GM12864 (cell line): ENCODE measurements around the gene MRPS23.
A peak's percentile ranks its signal among the peaks of the same experiment; 100 is the strongest.

Source experiments
- DNase-seq: peaks from one replicate; pipeline ENCODE4 v3.0.0-alpha.2; 2011; ENCODE audit warnings: low read depth
- H3K4me3 ChIP-seq: 2 replicates; pipeline ENCODE4 v1.5.1; 2011; ENCODE audit warnings: mild to moderate bottlenecking, low read depth, low read length, control low read depth
- CTCF ChIP-seq: IDR thresholded peaks from 2 replicates; pipeline ENCODE4 v1.5.1; 2011; ENCODE audit warnings: low read depth, mild to moderate bottlenecking, moderate library complexity, low read length, control low read depth, inconsistent platforms; ENCODE audit errors: missing control alignments

Gene MRPS23

GRCh38 chr17:57886020-57886419 lies 36.2 kb upstream of the MRPS23 start:
- no peak overlapping the region for H3K4me3 ChIP-seq
- no peak for TF ChIP-seq CTCF
- no peak for DNase-seq

- DNase-seq = no peak
- TF ChIP-seq CTCF = no peak
- H3K4me3 ChIP-seq = no peak overlapping the region
These were observed 35.5 kb upstream of the MRPS23 start for GRCh38 chr17:57885148-57885915.

- DNase-seq = no peak
- no peak for TF ChIP-seq CTCF
- no peak overlapping the region for H3K4me3 ChIP-seq
These were observed 32.0 kb upstream of the MRPS23 start for GRCh38 chr17:57881783-57882351.

GRCh38 chr17:57881143-57881542 lies 31.3 kb upstream of the MRPS23 start:
- DNase-seq = no peak
- no peak for TF ChIP-seq CTCF
- no peak overlapping the region for H3K4me3 ChIP-seq

GRCh38 chr17:57880086-57880456 lies 30.2 kb upstream of the MRPS23 start:
- no peak overlapping the region for H3K4me3 ChIP-seq
- no peak for TF ChIP-seq CTCF
- DNase-seq = no peak

GRCh38 chr17:57879437-57880085 lies 29.7 kb upstream of the MRPS23 start:
- no peak overlapping the region for H3K4me3 ChIP-seq
- no peak for TF ChIP-seq CTCF
- no peak for DNase-seq

- no peak overlapping the region for H3K4me3 ChIP-seq
- TF ChIP-seq CTCF = no peak
- DNase-seq = peak; percentile 15
These were observed 28.0 kb upstream of the MRPS23 start for GRCh38 chr17:57877803-57878377.
